GM18519 (cell line): Measurements from ENCODE around the gene MORF4L1.

Experiments used
- ATAC-seq: cut with Tn5 transposase; IDR thresholded peaks from one replicate; pipeline ENCODE4 v1.9.1; 2021; ENCODE audit warnings: mild to moderate bottlenecking, moderate library complexity; ENCODE audit not compliant: unreplicated experiment, low FRiP score

The MORF4L1 gene

DNA sequence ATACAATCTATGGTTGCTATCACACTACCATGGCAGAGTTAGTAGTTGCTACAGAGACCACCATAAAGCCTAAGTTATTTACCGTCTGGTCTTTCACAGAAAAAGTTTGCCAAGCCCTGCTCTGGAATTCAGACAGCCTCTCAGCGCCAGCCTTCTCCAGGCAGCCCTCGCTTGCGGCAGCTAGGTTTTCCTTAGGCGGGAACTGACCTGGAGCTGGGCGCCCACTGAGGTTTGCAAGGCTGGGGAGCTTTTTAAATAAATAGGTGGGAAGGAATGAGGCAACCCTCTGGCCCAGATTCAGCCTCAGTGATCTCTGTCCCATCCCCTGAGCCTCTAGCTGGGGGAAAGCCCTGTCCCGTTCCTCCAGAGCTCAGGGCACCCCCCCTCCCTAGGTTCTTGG, 71.0 kb downstream of the MORF4L1 start:
- ATAC-seq, result no peak

DNA sequence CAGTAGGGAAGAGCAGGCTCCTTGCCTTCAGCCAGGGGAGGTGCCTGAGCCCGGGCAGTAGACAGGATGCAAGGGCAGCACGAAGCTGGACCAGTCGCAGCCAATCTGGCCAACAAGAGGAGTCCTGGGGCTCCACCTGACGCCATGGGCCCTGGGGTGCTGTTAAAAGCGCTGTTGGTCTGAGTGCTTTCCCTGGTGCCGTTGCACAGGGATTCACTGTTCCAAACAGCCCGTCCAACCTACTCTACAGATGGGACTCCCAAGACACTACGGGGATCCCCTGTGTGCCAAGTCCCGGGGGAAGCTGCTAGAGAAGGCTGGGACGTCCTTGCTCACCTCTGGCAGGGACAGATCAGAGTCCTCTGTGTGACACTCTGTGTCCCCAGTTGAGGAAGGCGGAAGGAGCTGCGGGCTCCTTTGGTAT, 71.5 kb downstream of the MORF4L1 start:
- ATAC-seq, result no peak

DNA sequence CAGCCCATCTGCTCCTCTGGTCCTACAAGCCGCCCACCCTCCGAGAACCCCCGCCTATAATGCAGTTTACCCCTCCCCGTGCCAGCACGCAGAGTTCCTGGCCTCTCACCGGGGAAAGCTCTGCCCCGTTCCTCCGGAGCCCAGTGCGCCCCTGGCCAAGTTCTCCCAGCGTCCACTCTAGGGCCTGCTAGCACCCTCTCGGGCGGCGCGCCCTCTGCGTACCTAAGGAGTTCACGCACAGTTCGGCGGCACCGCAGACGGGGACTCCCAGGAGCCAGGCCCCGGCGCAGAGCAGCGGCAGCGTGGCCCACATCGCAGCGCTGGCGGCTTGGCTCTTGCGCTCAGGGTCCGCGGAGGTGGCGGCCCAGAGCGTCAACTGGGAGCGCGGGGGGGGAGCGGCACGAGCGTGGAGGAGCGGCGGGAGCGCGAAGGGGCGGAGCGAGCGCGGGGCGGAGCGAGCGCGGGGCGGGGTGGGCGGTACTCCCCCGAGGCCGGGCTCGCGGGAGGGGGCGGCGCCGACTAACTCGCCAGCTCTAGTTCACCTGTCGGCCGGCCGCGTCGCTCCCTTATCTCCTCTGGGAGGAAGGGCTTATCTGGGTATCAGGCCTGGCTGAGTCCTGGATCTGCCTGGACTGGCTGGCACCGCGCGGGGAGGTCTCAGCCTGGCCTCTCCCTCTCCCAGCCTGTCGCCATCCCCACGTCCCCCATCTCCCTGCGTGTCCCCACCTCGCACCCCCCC, 72.1 kb downstream of the MORF4L1 start, which contains the start of gene CTSH:
Gene CTSH, minus strand, starts transcription at position 378 of the 739 bp plus-strand sequence. Its CDS starts 65 bp downstream, at position 313.
- ATAC-seq, result peak; percentile 37

DNA sequence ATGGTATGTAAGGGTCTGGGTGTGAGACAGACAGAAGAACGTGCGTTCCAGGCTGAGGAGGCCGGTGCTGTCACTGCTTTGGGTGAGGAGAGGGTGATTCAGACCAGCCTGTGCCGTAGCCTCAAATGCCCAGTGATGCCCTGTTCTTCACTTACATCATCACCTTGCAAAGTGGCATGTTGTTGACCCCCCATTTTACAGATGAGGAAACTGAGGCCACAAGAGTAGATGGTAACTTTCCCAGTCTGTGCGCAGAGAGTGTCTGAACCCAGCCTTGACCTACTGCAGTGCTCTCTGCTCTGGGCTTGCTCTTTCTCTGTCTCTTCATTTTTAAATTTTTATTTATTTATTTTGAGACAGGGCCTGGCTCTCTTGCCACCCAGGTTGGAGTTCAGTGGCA, 73.8 kb downstream of the MORF4L1 start:
- ATAC-seq, result no peak

DNA sequence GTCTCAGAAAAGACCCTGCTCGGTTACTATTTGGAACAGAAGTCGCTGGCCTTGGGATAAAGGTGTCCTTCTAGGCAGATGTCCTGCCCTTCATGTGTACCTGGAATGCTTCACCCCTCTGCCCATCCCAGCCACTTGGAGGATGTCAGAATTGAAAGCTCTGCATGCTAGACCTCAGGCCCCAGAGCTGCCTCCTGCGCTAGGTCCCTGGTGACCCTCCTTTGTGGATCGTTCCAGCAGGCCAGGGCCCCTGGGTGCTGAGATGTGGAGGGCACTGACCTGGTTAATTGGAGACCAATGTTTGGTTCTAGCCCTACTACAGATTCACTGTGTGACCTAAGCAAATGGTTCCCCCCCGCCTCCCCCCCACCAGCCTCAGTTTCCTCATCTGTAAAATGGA, 74.8 kb downstream of the MORF4L1 start:
- ATAC-seq, result no peak
